ENCODE measurements around the gene MCTP1. TPM values are rescaled to one million over a fixed set of nuclear protein-coding genes. Genes with fewer than 3 reads are reported as not detected.

Gene MCTP1
- total and polyA plus RNA-seq, 2 of the 13 experiments (the other 11 are each of a cell fraction or from before 2014, with no cell fraction given), result 0.15 to 0.48 TPM

GRCh38 chr5:95026718-95027117 lies 258.2 kb downstream of the MCTP1 start:
- Histone ChIP-seq H3K27me3 (ENCODE audit: control insufficient read depth in 1 of 2, insufficient read depth in 2 of 2, low read length in 2 of 2) (no peaks in the 10 kb centered on the region; a peak in 1 of 5 replicates), H3K4me3 (replicated peaks in 1 of 3; ENCODE audit: insufficient read depth in 1 of 3, low read depth in 2 of 3, low read length in 3 of 3) (no peak overlapping the region), H3K36me3 (replicated peaks in 1 of 2; ENCODE audit: control insufficient read depth in 1 of 2, insufficient read depth in 2 of 2, low read length in 2 of 2) (no peaks in the 10 kb centered on the region), H2AFZ (ENCODE audit: low read length) (no peak overlapping the region), H3K9me3 (ENCODE audit: low read length) (no peaks in the 10 kb centered on the region), H3K4me1 (ENCODE audit: insufficient read depth, low read length) (no peaks in the 10 kb centered on the region), H3K27ac (ENCODE audit: extremely low read length, insufficient read depth, low read length) (no peak overlapping the region), H4K20me1 (ENCODE audit: insufficient read depth, low read length) (no peaks in the 10 kb centered on the region), H3K79me2 (ENCODE audit: insufficient read depth, low read length) (no peaks in the 10 kb centered on the region), H3K4me2 (ENCODE audit: low read depth, low read length) (no peak overlapping the region), H3K9ac (ENCODE audit: insufficient read depth, low read depth, low read length) (no peak overlapping the region)
- TF ChIP-seq ZHX1 (CRISPR knock-in tag; IDR thresholded peaks at IDR 0.05; ENCODE audit: low read depth), result no peak
- no peak for TF ChIP-seq EHMT2 (IDR thresholded peaks at IDR 0.05; ENCODE audit: borderline replicate concordance, low read depth, low read length)
- TF ChIP-seq ZNF891 (CRISPR knock-in tag; IDR thresholded peaks at IDR 0.05), result no peak
- TF ChIP-seq ZNF773 (CRISPR knock-in tag; IDR thresholded peaks at IDR 0.05; ENCODE audit: borderline replicate concordance), result no peak
- no peak for TF ChIP-seq ATF5 (CRISPR knock-in tag; IDR thresholded peaks at IDR 0.05; ENCODE audit: low read depth)
- no peak for TF ChIP-seq SIX1 (CRISPR knock-in tag; IDR thresholded peaks at IDR 0.05; ENCODE audit: borderline replicate concordance)
- TF ChIP-seq GZF1 (CRISPR knock-in tag; IDR thresholded peaks at IDR 0.05), result no peak
- TF ChIP-seq HNRNPH1 (optimal IDR thresholded peaks at IDR 0.05; ENCODE audit: low read depth, low read length), result no peak
- no peak for TF ChIP-seq CHD2 (IDR thresholded peaks at IDR 0.05; ENCODE audit: low read depth, low read length)
- no peak for TF ChIP-seq HBP1 (CRISPR knock-in tag; IDR thresholded peaks at IDR 0.05; ENCODE audit: low read depth)
- no peak for TF ChIP-seq POLR2AphosphoS5 (IDR thresholded peaks at IDR 0.05; ENCODE audit: low read depth, low read length)
- TF ChIP-seq ZNF543 (CRISPR knock-in tag; IDR thresholded peaks at IDR 0.05), result no peak
- no peak for TF ChIP-seq YEATS2 (CRISPR knock-in tag; IDR thresholded peaks at IDR 0.05; ENCODE audit: borderline replicate concordance)
- TF ChIP-seq ZSCAN22 (CRISPR knock-in tag; IDR thresholded peaks at IDR 0.05), result no peak
- no peak for TF ChIP-seq THAP8 (CRISPR knock-in tag; IDR thresholded peaks at IDR 0.05; ENCODE audit: borderline replicate concordance)
- no peak for TF ChIP-seq SRY (CRISPR knock-in tag; IDR thresholded peaks at IDR 0.05)
- DNase-seq (ENCODE audit: low spot score), result no peak
- in situ Hi-C loops (cut with HindIII; ENCODE audit: extremely low pct_ligation_motif_present, low pct_unique_long_range_greater_than_20kb) (no loop called here), intact Hi-C loops (cut with micrococcal nuclease; ENCODE audit: unreplicated experiment) (no loop called here)
- no TSS peak for BruUV-seq (replicated peaks)
- WGBS (ENCODE audit: low lambda C conversion rate), result 7% methylated on average over 2 of the region's 2 CpGs
- no peak for FAIRE-seq
- ATAC-seq, result no peak
- ChIA-PET CTCF (ENCODE audit: low intra/inter-chr PET ratio, low total read pairs) (no interaction called here), POLR2A (no interaction called here)
